ENCODE data around the gene NRG2.

Gene NRG2

DNA sequence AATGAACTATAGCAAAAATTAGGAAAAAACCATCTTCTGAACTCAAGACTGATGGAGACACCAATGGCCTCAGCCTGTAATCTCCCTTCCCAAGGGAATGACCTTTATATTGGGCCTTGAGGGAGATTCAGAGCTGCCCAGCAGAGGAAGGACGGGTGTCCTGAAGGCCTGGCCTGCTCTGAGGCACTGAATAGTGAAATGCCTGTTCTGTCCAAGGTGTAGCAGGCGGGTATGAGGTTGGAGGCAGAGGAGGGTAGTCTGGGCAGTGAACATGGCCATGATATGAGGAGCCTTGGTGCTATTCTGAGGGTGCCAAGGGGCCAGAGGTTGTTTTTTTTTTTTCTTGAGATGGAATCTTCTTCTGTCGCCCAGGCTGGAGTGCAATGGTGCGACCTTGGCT, 222.5 kb downstream of the NRG2 start:
- H3K27me3 ChIP-seq (ENCODE audit: insufficient read depth, low read length) = peaks cover 5% of the 10 kb centered on the region; the same call in 1 of the 2 replicates
- H3K27ac ChIP-seq (ENCODE audit: low read depth, low read length) = no peak overlapping the region
- no peaks in the 10 kb centered on the region for H3K36me3 ChIP-seq (ENCODE audit: insufficient read depth, low read length)
- WGBS = 88% methylated on average over 4 of the region's 4 CpGs
- H3K4me1 ChIP-seq (ENCODE audit: insufficient read depth, low read length) = no peaks in the 10 kb centered on the region
- H3K4me3 ChIP-seq (ENCODE audit: low read length) = no peak overlapping the region
- no peak overlapping the region for H3K9ac ChIP-seq (ENCODE audit: low read depth, low read length)
- peaks cover 6% of the 10 kb centered on the region; the same call in 1 of the 2 replicates for H3K9me3 ChIP-seq (ENCODE audit: insufficient read depth, low read depth, low read length)

DNA sequence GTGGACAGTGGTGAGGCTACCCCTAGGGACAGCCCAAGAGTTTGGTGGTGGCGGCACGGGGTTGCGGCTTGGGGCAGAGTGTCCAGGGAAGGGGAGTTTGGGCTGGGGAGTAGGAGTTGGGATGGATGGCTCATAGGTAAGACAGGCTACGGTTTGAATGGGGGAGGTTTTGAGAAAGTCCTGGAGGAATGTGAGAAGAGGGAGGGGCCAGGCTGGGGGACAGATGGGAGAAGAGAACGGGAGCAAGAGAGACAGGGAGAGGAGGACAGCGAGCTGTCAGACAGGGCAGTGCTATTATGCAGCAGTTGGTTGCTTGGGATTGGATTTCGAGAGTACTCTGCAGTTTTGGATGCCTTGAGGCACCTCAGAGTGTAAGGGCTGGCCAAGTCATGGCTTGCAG, 223.0 kb downstream of the NRG2 start:
- no peak overlapping the region for H3K27ac ChIP-seq (ENCODE audit: low read depth, low read length)
- H3K36me3 ChIP-seq (ENCODE audit: insufficient read depth, low read length) = no peaks in the 10 kb centered on the region
- 68% methylated on average over 7 of the region's 7 CpGs for WGBS
- H3K9me3 ChIP-seq (ENCODE audit: insufficient read depth, low read depth, low read length) = peaks cover 6% of the 10 kb centered on the region; the same call in 1 of the 2 replicates
- H3K4me1 ChIP-seq (ENCODE audit: insufficient read depth, low read length) = no peaks in the 10 kb centered on the region
- H3K9ac ChIP-seq (ENCODE audit: low read depth, low read length) = no peak overlapping the region
- H3K27me3 ChIP-seq (ENCODE audit: insufficient read depth, low read length) = peaks cover 5% of the 10 kb centered on the region; the same call in 1 of the 2 replicates
- H3K4me3 ChIP-seq (ENCODE audit: low read length) = no peak overlapping the region

DNA sequence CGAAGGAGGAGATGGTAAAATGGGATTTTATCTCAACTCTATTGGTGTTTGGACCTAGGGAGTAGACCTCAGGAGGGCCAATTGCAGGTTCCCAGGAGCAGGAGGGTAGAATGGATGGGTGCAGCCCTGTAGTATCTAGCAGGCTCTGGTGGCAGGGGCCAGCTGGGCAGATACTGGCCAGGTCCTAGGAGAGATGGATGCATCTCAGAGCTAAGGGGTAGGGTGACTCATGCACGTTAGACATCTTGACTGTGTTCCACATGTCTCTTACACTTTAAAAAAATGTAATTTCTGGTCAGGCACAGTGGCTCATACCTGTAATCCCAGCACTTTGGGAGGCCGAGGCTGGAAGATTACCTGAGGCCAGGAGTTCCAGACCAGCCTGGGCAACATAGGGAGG, 225.1 kb downstream of the NRG2 start:
- no peak overlapping the region for H3K9ac ChIP-seq (ENCODE audit: low read depth, low read length)
- H3K4me1 ChIP-seq (ENCODE audit: insufficient read depth, low read length) = no peaks in the 10 kb centered on the region
- H3K27me3 ChIP-seq (ENCODE audit: insufficient read depth, low read length) = 0 out of 2 replicates have a peak, but pooled peaks cover 5% of the 10 kb centered on the region
- peaks cover 6% of the 10 kb centered on the region; the same call in 1 of the 2 replicates for H3K9me3 ChIP-seq (ENCODE audit: insufficient read depth, low read depth, low read length)
- H3K27ac ChIP-seq (ENCODE audit: low read depth, low read length) = no peak overlapping the region
- WGBS = 93% methylated on average over 3 of the region's 3 CpGs
- no peak overlapping the region for H3K4me3 ChIP-seq (ENCODE audit: low read length)
- H3K36me3 ChIP-seq (ENCODE audit: insufficient read depth, low read length) = no peaks in the 10 kb centered on the region

DNA sequence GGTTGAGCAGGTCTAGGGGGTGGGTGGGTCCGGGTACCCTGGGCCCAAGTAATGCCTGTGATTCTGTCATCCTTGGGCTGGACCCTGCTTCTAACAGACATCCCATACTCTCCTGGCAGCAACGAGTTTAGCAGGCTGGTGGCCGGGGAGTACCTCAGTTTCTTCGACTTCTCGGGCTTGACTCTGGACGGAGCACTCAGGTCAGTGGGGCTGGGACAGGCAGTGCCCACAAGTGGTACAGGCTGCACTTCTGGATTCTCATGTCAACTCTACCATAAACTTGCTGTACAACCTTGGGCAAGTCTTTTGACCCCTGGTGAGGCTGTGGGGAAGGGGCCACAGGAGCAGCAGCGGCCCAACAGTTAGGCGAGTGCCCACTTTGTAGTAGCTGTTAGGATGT, 225.7 kb downstream of the NRG2 start:
- Histone ChIP-seq H3K27me3 (ENCODE audit: insufficient read depth, low read length) (0 out of 2 replicates have a peak, but pooled peaks cover 5% of the 10 kb centered on the region), H3K4me1 (ENCODE audit: insufficient read depth, low read length) (no peaks in the 10 kb centered on the region), H3K9me3 (ENCODE audit: insufficient read depth, low read depth, low read length) (peaks cover 6% of the 10 kb centered on the region; the same call in 1 of the 2 replicates), H3K36me3 (ENCODE audit: insufficient read depth, low read length) (no peaks in the 10 kb centered on the region), H3K27ac (ENCODE audit: low read depth, low read length) (no peak overlapping the region), H3K4me3 (ENCODE audit: low read length) (no peak overlapping the region), H3K9ac (ENCODE audit: low read depth, low read length) (no peak overlapping the region)
- 91% methylated on average over 8 of the region's 8 CpGs for WGBS

DNA sequence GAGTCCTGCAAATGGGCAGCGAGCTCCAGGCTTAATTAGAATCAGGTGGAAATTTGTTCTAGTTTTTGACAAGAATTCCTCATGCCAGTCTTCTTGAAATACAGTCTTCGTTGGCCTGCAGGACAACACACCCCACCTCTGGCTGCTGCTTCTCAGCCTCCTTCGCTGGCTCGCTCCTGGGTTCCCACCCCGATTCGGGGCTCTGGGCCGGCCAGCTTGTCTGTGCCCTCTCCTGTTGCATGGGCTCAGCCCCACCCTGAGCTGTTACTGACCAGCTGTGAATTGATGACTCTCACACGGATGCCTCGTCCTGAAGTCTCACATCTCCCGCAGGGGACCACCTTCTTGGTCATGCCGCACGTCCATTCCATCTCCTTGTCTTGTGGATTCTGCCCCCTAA, 226.5 kb downstream of the NRG2 start:
- 0 out of 2 replicates have a peak, but pooled peaks cover 5% of the 10 kb centered on the region for H3K27me3 ChIP-seq (ENCODE audit: insufficient read depth, low read length)
- WGBS = 87% methylated on average over 12 of the region's 12 CpGs
- H3K4me1 ChIP-seq (ENCODE audit: insufficient read depth, low read length) = no peaks in the 10 kb centered on the region
- no peak overlapping the region for H3K9ac ChIP-seq (ENCODE audit: low read depth, low read length)
- H3K27ac ChIP-seq (ENCODE audit: low read depth, low read length) = no peak overlapping the region
- H3K9me3 ChIP-seq (ENCODE audit: insufficient read depth, low read depth, low read length) = peaks cover 6% of the 10 kb centered on the region; the same call in 1 of the 2 replicates
- no peaks in the 10 kb centered on the region for H3K36me3 ChIP-seq (ENCODE audit: insufficient read depth, low read length)
- no peak overlapping the region for H3K4me3 ChIP-seq (ENCODE audit: low read length)

- Histone ChIP-seq H3K9ac (ENCODE audit: low read depth, low read length) (no peak overlapping the region), H3K27me3 (ENCODE audit: insufficient read depth, low read length) (0 out of 2 replicates have a peak, but pooled peaks cover 5% of the 10 kb centered on the region), H3K27ac (ENCODE audit: low read depth, low read length) (no peak overlapping the region), H3K4me3 (ENCODE audit: low read length) (no peak overlapping the region), H3K4me1 (ENCODE audit: insufficient read depth, low read length) (no peaks in the 10 kb centered on the region), H3K9me3 (ENCODE audit: insufficient read depth, low read depth, low read length) (peaks cover 6% of the 10 kb centered on the region; the same call in 1 of the 2 replicates), H3K36me3 (ENCODE audit: insufficient read depth, low read length) (no peaks in the 10 kb centered on the region)
- 90% methylated on average over 11 of the region's 11 CpGs for WGBS
These were observed 228.3 kb downstream of the NRG2 start for GRCh38 chr5:139814704-139815280.

- Histone ChIP-seq H3K36me3 (ENCODE audit: insufficient read depth, low read length) (no peaks in the 10 kb centered on the region), H3K27ac (ENCODE audit: low read depth, low read length) (no peak overlapping the region), H3K4me3 (ENCODE audit: low read length) (no peak overlapping the region), H3K27me3 (ENCODE audit: insufficient read depth, low read length) (0 out of 2 replicates have a peak, but pooled peaks cover 3% of the 10 kb centered on the region), H3K9ac (ENCODE audit: low read depth, low read length) (no peak overlapping the region), H3K4me1 (ENCODE audit: insufficient read depth, low read length) (no peaks in the 10 kb centered on the region), H3K9me3 (ENCODE audit: insufficient read depth, low read depth, low read length) (peaks cover 6% of the 10 kb centered on the region; the same call in 1 of the 2 replicates)
- WGBS = 93% methylated on average over 14 of the region's 14 CpGs
These were observed 228.9 kb downstream of the NRG2 start for GRCh38 chr5:139814191-139814601.

DNA sequence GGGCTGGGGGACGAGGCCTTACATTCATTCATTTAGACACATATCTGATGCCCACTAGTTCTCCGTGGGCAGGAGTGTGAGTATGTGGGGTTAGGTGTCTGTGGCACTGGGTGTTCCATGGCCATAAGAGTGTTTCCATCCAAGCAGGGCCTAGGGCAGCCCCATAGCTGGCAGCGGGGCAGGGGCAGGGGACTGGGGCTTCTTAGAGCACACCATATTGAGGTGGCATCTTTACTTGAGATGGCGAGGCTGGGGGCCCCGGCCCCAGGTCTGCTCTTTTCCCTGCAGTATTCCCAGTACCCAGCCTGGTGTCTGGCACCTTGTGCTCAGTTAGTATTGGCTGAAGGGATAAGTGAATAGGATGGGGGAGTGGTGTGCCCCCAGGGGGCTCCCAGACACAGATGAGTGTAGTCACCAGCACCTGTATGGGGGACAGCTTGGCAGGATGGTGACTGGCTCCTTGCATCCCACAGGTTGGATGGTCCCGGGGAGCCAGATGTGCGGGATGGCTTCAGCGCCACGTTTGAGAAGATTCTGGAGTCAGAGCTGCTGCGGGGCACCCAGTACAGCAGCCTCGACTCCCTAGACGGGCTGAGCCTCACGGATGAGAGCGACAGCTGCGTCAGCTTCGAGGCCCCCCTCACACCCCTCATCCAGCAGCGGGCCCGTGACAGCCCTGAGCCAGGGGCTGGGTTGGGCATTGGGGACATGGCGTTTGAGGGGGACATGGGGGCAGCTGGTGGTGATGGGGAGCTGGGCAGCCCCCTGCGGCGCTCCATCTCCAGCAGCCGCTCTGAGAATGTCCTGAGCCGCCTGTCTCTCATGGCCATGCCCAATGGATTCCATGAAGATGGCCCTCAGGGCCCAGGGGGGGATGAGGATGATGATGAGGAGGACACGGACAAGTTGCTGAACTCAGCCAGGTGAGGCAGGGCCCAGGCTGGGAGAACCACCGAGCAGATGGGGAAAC, 230.0 kb downstream of the NRG2 start:
- no peaks in the 10 kb centered on the region for H3K4me1 ChIP-seq (ENCODE audit: insufficient read depth, low read length)
- no peaks in the 10 kb centered on the region for H3K36me3 ChIP-seq (ENCODE audit: insufficient read depth, low read length)
- WGBS = 89% methylated on average over 25 of the region's 25 CpGs
- H3K27ac ChIP-seq (ENCODE audit: low read depth, low read length) = no peak overlapping the region
- H3K9me3 ChIP-seq (ENCODE audit: insufficient read depth, low read depth, low read length) = no peaks in the 10 kb centered on the region
- H3K9ac ChIP-seq (ENCODE audit: low read depth, low read length) = no peak overlapping the region
- H3K27me3 ChIP-seq (ENCODE audit: insufficient read depth, low read length) = no peaks in the 10 kb centered on the region
- no peak overlapping the region for H3K4me3 ChIP-seq (ENCODE audit: low read length)

DNA sequence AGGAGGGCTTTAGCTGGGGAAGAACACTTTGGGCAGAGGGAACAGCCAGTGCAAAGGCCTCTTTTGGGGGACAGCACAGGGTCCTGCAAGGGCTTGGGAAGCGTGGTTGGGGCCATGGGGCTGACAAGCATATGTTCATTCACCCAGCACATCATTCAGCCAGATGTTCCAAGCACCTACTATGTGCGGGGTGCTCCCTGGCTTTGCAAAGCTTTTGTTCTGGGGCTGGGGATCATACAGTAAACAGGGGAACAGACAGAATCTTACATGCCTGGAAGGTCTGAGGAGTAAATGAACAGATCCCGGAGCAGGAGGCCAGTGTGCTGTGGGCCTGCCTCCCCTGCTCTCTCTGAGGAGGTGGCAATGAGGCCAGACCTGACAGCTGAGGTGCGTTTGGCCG, 230.8 kb downstream of the NRG2 start:
- Histone ChIP-seq H3K4me3 (ENCODE audit: low read length) (no peak overlapping the region), H3K36me3 (ENCODE audit: insufficient read depth, low read length) (no peaks in the 10 kb centered on the region), H3K9ac (ENCODE audit: low read depth, low read length) (no peak overlapping the region), H3K27ac (ENCODE audit: low read depth, low read length) (no peak overlapping the region), H3K4me1 (ENCODE audit: insufficient read depth, low read length) (no peaks in the 10 kb centered on the region), H3K27me3 (ENCODE audit: insufficient read depth, low read length) (no peaks in the 10 kb centered on the region), H3K9me3 (ENCODE audit: insufficient read depth, low read depth, low read length) (no peaks in the 10 kb centered on the region)
- WGBS = 87% methylated on average over 5 of the region's 5 CpGs

- WGBS = 39% methylated on average over 2 of the region's 2 CpGs
- H3K9ac ChIP-seq (ENCODE audit: low read depth, low read length) = no peak overlapping the region
These were observed 231.9 kb downstream of the NRG2 start for GRCh38 chr5:139811274-139811607.

More at GRCh38 chr5:139811274-139811607, 231.9 kb downstream of the NRG2 start:
- no peaks in the 10 kb centered on the region for H3K27me3 ChIP-seq (ENCODE audit: insufficient read depth, low read length)
- H3K9me3 ChIP-seq (ENCODE audit: insufficient read depth, low read depth, low read length) = no peaks in the 10 kb centered on the region
- no peaks in the 10 kb centered on the region for H3K36me3 ChIP-seq (ENCODE audit: insufficient read depth, low read length)
- no peak overlapping the region for H3K27ac ChIP-seq (ENCODE audit: low read depth, low read length)
- H3K4me3 ChIP-seq (ENCODE audit: low read length) = no peak overlapping the region
- no peaks in the 10 kb centered on the region for H3K4me1 ChIP-seq (ENCODE audit: insufficient read depth, low read length)

Data from HUES64 (cell line).